Stimulated activated CD8-positive, alpha-beta memory T cell treated with anti-CD3 and anti-CD28 coated beads, Interleukin-15, amount 100 ng/mL, for 4 hours (primary cell): ENCODE data around the gene DIMT1.

Experiments used
- DNase-seq, 2 donors: peaks; one replicate each; pipeline ENCODE4 v3.0.0-alpha.2; 2020; ENCODE audit warnings: low read depth in 2 of 2

DIMT1 gene

GRCh38 chr5:62371409-62371808, 32.3 kb downstream of the DIMT1 start:
- DNase-seq: no peak

GRCh38 chr5:62369039-62369438, 34.7 kb downstream of the DIMT1 start:
- DNase-seq: no peak

- DNase-seq: no peak
Measured at GRCh38 chr5:62362701-62363100, 41.0 kb downstream of the DIMT1 start.

- no peak for DNase-seq
Measured at GRCh38 chr5:62354028-62354874, 49.5 kb downstream of the DIMT1 start.

GRCh38 chr5:62348723-62349481, 54.8 kb downstream of the DIMT1 start:
- no peak for DNase-seq

- no peak for DNase-seq
Measured at GRCh38 chr5:62347928-62348327, 55.8 kb downstream of the DIMT1 start.

- no peak for DNase-seq
Measured at GRCh38 chr5:62346748-62347147, 57.0 kb downstream of the DIMT1 start.

GRCh38 chr5:62343428-62343827, 60.3 kb downstream of the DIMT1 start:
- no peak for DNase-seq

GRCh38 chr5:62342476-62342837, 61.2 kb downstream of the DIMT1 start:
- no peak for DNase-seq

GRCh38 chr5:62341783-62342475, 61.8 kb downstream of the DIMT1 start:
- DNase-seq: no peak

GRCh38 chr5:62340979-62341378, 62.7 kb downstream of the DIMT1 start:
- DNase-seq: no peak

- no peak for DNase-seq
Measured at GRCh38 chr5:62340392-62340791, 63.3 kb downstream of the DIMT1 start.
